Measurements from ENCODE around the gene CNTFR. TPM values are rescaled to one million over a fixed set of nuclear protein-coding genes. Genes with fewer than 3 reads are reported as not detected.

The CNTFR gene
- total and polyA plus RNA-seq, 10 of the 15 experiments (the other 5 are each of a cell fraction or from before 2014, with no cell fraction given), result not detected

- H3K4me3 ChIP-seq, result peak within 1 kb of the TSS; percentile 72
- in situ Hi-C loops (cut with MboI) (no loop called here), intact Hi-C loops (cut with micrococcal nuclease; ENCODE audit: unreplicated experiment) (no loop called here)
- no peaks in the 10 kb centered on the region; the same call in none of the 2 replicates for H3K4me1 ChIP-seq (ENCODE audit: control insufficient read depth, insufficient read depth, low read length)
- H3K27ac ChIP-seq (ENCODE audit: control insufficient read depth, insufficient read depth), result peak within 1 kb of the TSS; percentile 52
- ATAC-seq (peak; percentile 94), DNase-seq (ENCODE audit: low read depth, low spot score) (peak; percentile 61), FAIRE-seq (peak; percentile 78)
- ChIA-PET RAD21 (ENCODE audit: unreplicated experiment) (interaction anchor here (0.8 to 2.6 kb wide), 7 partner anchors 10 to 66 kb away, joined by 3 to 14 read pairs (median 7); partner anchors contain the start of genes DCTN3 and GALT), CTCF (interaction anchor here (1.0 to 8.3 kb wide), 15 partner anchors 9 to 348 kb away, joined by 3 to 118 read pairs (median 4); partner anchors contain the start of genes CCL27, DCTN3, GALT and RPP25L), SMC1A (ENCODE audit: uncharacterized antibody, unreplicated experiment) (interaction anchor here (0.6 to 2.3 kb wide), 12 partner anchors 9 to 447 kb away, joined by 3 to 11 read pairs (median 4); partner anchors contain the start of genes DCTN3, GALT and RPP25L), POLR2A (interaction anchor here (1.2 to 3.4 kb wide), 6 partner anchors 8 to 25 kb away, joined by 3 to 25 read pairs (median 6); partner anchors contain the start of genes ARID3C, DCTN3, GALT and IL11RA)
- H3K9ac ChIP-seq (ENCODE audit: control insufficient read depth, insufficient read depth, low read length), result peak within 1 kb of the TSS; percentile 79
- H4K20me1 ChIP-seq (ENCODE audit: control insufficient read depth, insufficient read depth), result no peaks in the 10 kb centered on the region; the same call in none of the 2 replicates
- H3K9me3 ChIP-seq (replicated peaks; ENCODE audit: control insufficient read depth, insufficient read depth, low read length), result no peaks in the 10 kb centered on the region
- no peaks in the 10 kb centered on the region for H3K27me3 ChIP-seq (replicated peaks in 1 of 2; ENCODE audit: control insufficient read depth in 2 of 2, insufficient read depth in 2 of 2, low read length in 1 of 2)
- peaks cover 2 to 6% of the 10 kb centered on the region in 2 experiments; a peak in 3 of 4 replicates for H3K36me3 ChIP-seq (ENCODE audit: control insufficient read depth in 2 of 2, insufficient read depth in 2 of 2, low read length in 1 of 2)
- H2AFZ ChIP-seq (ENCODE audit: control insufficient read depth, low read depth, low read length), result peak within 1 kb of the TSS; percentile 98
- peak within 1 kb of the TSS; percentile 95 for H3K4me2 ChIP-seq (ENCODE audit: control insufficient read depth, insufficient read depth)
- no TSS peak for BruUV-seq (replicated peaks)
- peaks cover 15% of the 10 kb centered on the region for H3K79me2 ChIP-seq (ENCODE audit: control insufficient read depth, insufficient read depth, low read length)
- WGBS (ENCODE audit: insufficient coverage, insufficient replicate concordance, low lambda C conversion rate, missing lambda C conversion rate), result 1% methylated on average over 73 of the region's 74 CpGs
- TF ChIP-seq ZBTB40 (IDR thresholded peaks at IDR 0.05; ENCODE audit: borderline replicate concordance), result no peak; the same call in 1 of the 2 replicates
- TF ChIP-seq ZNF207 (IDR thresholded peaks at IDR 0.05; ENCODE audit: borderline replicate concordance), result peak; percentile 80; the same call in 1 of the 2 replicates
- 0 out of 2 replicates have a peak, but pooled peaks have one; percentile 3 for TF ChIP-seq NR2C1 (IDR thresholded peaks at IDR 0.05)
- peak; percentile 65; the same call in 1 of the 2 replicates for TF ChIP-seq POLR2AphosphoS5 (IDR thresholded peaks at IDR 0.05; ENCODE audit: low read length)
- peak; percentile 88 for TF ChIP-seq SP1 (IDR thresholded peaks at IDR 0.05; ENCODE audit: low read depth, low read length)
- TF ChIP-seq ETV6 (conservative IDR thresholded peaks at IDR 0.05 in 1 of 2, IDR thresholded peaks at IDR 0.05 in 1 of 2; ENCODE audit: borderline replicate concordance in 1 of 2, low read depth in 1 of 2), result no peak
- TF ChIP-seq MAX (IDR thresholded peaks at IDR 0.05; ENCODE audit: low read depth, low read length), result peak; percentile 85; the same call in 1 of the 2 replicates
- peak; percentile 96 for TF ChIP-seq POLR2A (IDR thresholded peaks at IDR 0.05; ENCODE audit: low read depth, low read length)
- TF ChIP-seq SMAD1 (IDR thresholded peaks at IDR 0.05; ENCODE audit: low read depth, partially characterized antibody), result no peak
- peak; percentile 49; the same call in 1 of the 2 replicates for TF ChIP-seq ELK1 (IDR thresholded peaks at IDR 0.05; ENCODE audit: low read depth, low read length)
- no peak for TF ChIP-seq KAT2A (conservative IDR thresholded peaks at IDR 0.05; ENCODE audit: control insufficient read depth, low read depth, low read length)
- TF ChIP-seq TBL1XR1 (IDR thresholded peaks at IDR 0.05; ENCODE audit: low read depth, low read length), result 0 out of 2 replicates have a peak, but pooled peaks have one; percentile 19
- TF ChIP-seq TCF12 (IDR thresholded peaks at IDR 0.05; ENCODE audit: low read depth, low read length), result 0 out of 2 replicates have a peak, but pooled peaks have one; percentile 10
- no peak for TF ChIP-seq PAX5 (IDR thresholded peaks at IDR 0.05; ENCODE audit: borderline replicate concordance, low read depth, low read length)
- TF ChIP-seq USF1 (IDR thresholded peaks at IDR 0.05; ENCODE audit: borderline replicate concordance, extremely low read length, insufficient read depth, low read depth, low read length), result peak; percentile 76
Measured at GRCh38 chr9:34637356-34638137, 48.0 kb upstream of the CNTFR start, which contains the start of gene SIGMAR1. Gene SIGMAR1 (minus strand): TSS chr9:34637787. CDS start chr9:34637697, 90 bp downstream.
